K562 (cell line): ENCODE results near the gene PLD1.
"Not testable (repeated sequence)": the region's sequence is repeated elsewhere in the genome, so short reads cannot be mapped to it uniquely, and the experiment has no call there.

ENCODE experiments used
- ETV6 ChIP-seq, 3 experiments: fragments of 150-350 bp in 1 of 3; sonication (generic) in 1 of 3; formaldehyde crosslinking in 1 of 3; IDR thresholded peaks; 2 replicates each; pipeline versions ENCODE4 v1.6.1 to v1.8.0; 2014 to 2022; ENCODE audit warnings: borderline replicate concordance in 2 of 3, low read depth in 2 of 3, antibody characterized with exemption in 1 of 3, low read length in 1 of 3, mild to moderate bottlenecking in 1 of 3, missing genetic modification reagents in 1 of 3
- FOXA1 ChIP-seq: fragments of 450-650 bp; IDR thresholded peaks from 2 replicates; pipeline ENCODE4 v1.6.1; 2016; ENCODE audit warnings: mild to moderate bottlenecking, borderline replicate concordance
- MYNN ChIP-seq, 2 experiments: sonication (generic); formaldehyde crosslinking in 1 of 2; IDR thresholded peaks; 2 replicates each; pipeline versions ENCODE4 v1.5.0 to v1.6.1; 2016 to 2020; ENCODE audit warnings: antibody characterized with exemption in 1 of 2, missing genetic modification reagents in 1 of 2
- ZFP36 ChIP-seq: fragments of 150-350 bp; IDR thresholded peaks from 2 replicates; pipeline ENCODE4 v1.6.1; 2018; ENCODE audit warnings: low read length, low read depth; ENCODE audit not compliant: partially characterized antibody
- TF ChIP-seq, protein P1 (sequence below), 3 experiments: IDR thresholded peaks in 2 of 3; conservative IDR thresholded peaks in 1 of 3; 2 replicates each; pipeline ENCODE4 v1.5.1; 2011 to 2012; ENCODE audit warnings: low read length in 3 of 3, mild to moderate bottlenecking in 3 of 3, control low read depth in 2 of 3, improper control_type of control experiment in 1 of 3, inconsistent platforms in 1 of 3, low read depth in 1 of 3, mixed read lengths in 1 of 3, moderate library complexity in 1 of 3; ENCODE audit not compliant: insufficient read depth in 2 of 3

DNA sequence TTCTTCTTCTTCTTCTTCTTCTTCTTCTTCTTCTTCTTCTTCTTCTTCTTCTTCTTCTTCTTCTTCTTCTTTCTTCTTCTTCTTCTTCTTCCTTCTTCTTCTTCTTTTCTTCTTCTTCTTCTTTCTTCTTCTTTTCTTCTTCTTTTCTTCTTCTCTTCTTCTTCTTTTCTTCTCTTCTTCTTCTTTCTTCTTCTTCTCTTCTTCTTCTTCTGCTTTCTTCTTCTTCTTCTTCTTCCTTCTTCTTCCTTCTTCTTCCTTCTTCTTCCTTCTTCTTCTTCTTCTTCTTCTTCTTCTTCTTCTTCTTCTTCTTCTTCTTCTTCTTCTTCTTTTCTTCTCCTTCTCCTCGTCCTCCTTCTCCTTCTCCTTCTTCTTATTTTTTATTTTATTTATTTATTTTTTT is 247.8 kb downstream of the PLD1 start:
- not testable (repeated sequence) for TF ChIP-seq MYNN (IDR thresholded peaks at IDR 0.05); MYNN (CRISPR knock-in tag; IDR thresholded peaks at IDR 0.05); ETV6 (IDR thresholded peaks at IDR 0.05; ENCODE audit: borderline replicate concordance in 1 of 2, low read depth in 2 of 2, low read length in 1 of 2); ETV6 (CRISPR knock-in tag; IDR thresholded peaks at IDR 0.05; ENCODE audit: borderline replicate concordance); FOXA1; ZFP36
- TF ChIP-seq, protein P1, sequence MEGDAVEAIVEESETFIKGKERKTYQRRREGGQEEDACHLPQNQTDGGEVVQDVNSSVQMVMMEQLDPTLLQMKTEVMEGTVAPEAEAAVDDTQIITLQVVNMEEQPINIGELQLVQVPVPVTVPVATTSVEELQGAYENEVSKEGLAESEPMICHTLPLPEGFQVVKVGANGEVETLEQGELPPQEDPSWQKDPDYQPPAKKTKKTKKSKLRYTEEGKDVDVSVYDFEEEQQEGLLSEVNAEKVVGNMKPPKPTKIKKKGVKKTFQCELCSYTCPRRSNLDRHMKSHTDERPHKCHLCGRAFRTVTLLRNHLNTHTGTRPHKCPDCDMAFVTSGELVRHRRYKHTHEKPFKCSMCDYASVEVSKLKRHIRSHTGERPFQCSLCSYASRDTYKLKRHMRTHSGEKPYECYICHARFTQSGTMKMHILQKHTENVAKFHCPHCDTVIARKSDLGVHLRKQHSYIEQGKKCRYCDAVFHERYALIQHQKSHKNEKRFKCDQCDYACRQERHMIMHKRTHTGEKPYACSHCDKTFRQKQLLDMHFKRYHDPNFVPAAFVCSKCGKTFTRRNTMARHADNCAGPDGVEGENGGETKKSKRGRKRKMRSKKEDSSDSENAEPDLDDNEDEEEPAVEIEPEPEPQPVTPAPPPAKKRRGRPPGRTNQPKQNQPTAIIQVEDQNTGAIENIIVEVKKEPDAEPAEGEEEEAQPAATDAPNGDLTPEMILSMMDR (IDR thresholded peaks at IDR 0.05 in 2 of 3, conservative IDR thresholded peaks at IDR 0.05 in 1 of 3; ENCODE audit: insufficient read depth in 2 of 3, low read depth in 1 of 3, low read length in 3 of 3): not testable (repeated sequence)
